ENCODE measurements around the gene TRPM7. TPM values are rescaled to one million over a fixed set of nuclear protein-coding genes. Genes with fewer than 3 reads are reported as not detected.
"Not testable (repeated sequence)": the region's sequence is repeated elsewhere in the genome, so short reads cannot be mapped to it uniquely, and the experiment has no call there.

Gene TRPM7
- total RNA-seq, 2 experiments from 2014 or later: 29.0 to 30.0 TPM

DNA sequence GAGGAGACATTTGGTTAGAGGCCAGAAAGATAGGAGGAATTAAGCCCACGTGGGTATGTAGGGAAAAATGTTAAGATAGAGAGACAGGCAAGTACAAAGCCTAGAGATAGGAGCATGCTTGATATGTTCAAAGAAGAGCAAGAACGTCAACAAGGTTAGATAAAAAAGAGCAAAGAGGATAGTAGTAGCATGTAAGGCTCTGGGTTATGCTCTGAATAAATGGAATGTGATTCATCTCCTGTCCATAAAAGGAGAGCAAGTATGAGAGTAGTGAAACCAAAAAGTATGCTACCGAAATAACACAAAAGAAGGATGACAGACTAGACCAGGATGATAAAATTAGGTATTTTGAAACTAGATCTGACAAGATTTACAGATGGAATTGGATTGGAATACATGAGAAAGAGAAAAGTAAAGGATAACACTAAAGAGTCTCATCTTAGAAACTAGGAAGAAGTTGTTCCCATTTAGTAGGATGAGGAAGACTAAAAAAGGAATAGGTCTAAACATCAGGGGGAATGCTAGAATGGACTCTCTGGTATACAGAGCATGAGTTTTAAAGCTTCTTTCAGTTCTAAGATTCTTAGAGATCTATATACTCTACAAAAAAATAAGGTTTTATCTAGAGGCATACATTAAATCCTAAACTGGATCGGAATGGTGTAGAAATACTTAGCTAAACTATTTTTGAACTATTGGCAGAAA lies 59.1 kb downstream of the TRPM7 start:
- H3K27ac ChIP-seq (ENCODE audit: low read depth in 1 of 2, low read length in 2 of 2): no peak overlapping the region
- TF ChIP-seq, protein P1, sequence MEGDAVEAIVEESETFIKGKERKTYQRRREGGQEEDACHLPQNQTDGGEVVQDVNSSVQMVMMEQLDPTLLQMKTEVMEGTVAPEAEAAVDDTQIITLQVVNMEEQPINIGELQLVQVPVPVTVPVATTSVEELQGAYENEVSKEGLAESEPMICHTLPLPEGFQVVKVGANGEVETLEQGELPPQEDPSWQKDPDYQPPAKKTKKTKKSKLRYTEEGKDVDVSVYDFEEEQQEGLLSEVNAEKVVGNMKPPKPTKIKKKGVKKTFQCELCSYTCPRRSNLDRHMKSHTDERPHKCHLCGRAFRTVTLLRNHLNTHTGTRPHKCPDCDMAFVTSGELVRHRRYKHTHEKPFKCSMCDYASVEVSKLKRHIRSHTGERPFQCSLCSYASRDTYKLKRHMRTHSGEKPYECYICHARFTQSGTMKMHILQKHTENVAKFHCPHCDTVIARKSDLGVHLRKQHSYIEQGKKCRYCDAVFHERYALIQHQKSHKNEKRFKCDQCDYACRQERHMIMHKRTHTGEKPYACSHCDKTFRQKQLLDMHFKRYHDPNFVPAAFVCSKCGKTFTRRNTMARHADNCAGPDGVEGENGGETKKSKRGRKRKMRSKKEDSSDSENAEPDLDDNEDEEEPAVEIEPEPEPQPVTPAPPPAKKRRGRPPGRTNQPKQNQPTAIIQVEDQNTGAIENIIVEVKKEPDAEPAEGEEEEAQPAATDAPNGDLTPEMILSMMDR (IDR thresholded peaks at IDR 0.05): no peak
- peak overlapping the region; percentile 3 for H3K27ac Mint-ChIP-seq
- no peaks in the 10 kb centered on the region for H3K9me3 ChIP-seq (ENCODE audit: control insufficient read depth in 1 of 2, insufficient read depth in 1 of 2, low read length in 2 of 2)
- H3K27me3 Mint-ChIP-seq: no peaks in the 10 kb centered on the region
- H3K27me3 ChIP-seq (ENCODE audit: control insufficient read depth in 1 of 2, insufficient read depth in 2 of 2, low read length in 2 of 2): no peaks in the 10 kb centered on the region
- no peak overlapping the region for H3K4me3 ChIP-seq (ENCODE audit: low read length)
- no peak for DNase-seq
- peaks cover 61% of the 10 kb centered on the region for H3K36me3 ChIP-seq (ENCODE audit: insufficient read depth, low read length)
- ATAC-seq (ENCODE audit: poor library complexity): no peak
- ChIA-PET CTCF (no interaction called here), POLR2A (no interaction called here)
- no peaks in the 10 kb centered on the region for H3K4me1 Mint-ChIP-seq (ENCODE audit: low read depth)
- no peak overlapping the region for H3K4me3 Mint-ChIP-seq
- peaks cover 85% of the 10 kb centered on the region for H3K36me3 Mint-ChIP-seq (ENCODE audit: low read depth)
- intact Hi-C loops (cut with DNase I, micrococcal nuclease): loop anchor here in 1 of 2 experiments (5.0 kb wide), 1 partner anchor 40 kb away; no protein-coding TSS in a partner anchor
- no peaks in the 10 kb centered on the region for H3K9me3 Mint-ChIP-seq
- no peaks in the 10 kb centered on the region for H3K4me1 ChIP-seq (ENCODE audit: insufficient read depth, low read length)

DNA sequence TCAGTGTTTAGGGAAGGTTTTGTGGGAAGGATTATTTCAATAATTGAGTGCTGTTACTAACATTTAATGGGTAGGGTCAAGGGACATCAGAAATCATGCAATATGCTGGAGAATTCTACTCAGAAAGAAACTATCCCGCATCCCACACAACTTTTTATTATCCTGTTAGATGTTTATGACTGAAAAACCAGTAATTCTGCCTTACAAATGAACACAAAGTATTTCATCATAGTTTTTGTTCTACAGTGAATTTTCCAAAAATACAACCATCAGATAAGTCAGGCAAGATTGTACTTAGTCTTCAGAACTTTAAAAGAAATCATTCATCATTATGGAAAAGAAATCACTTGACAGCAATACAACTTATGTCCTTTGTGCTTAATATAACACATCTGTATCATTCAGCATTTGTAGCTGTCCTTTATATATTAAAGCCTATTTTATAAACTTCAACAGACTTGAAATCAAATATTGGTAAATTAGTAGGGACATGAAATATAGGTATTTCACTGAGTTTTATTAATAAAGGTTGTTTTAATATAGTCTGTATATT lies 61.9 kb downstream of the TRPM7 start:
- peak overlapping the region; percentile 8 for H3K27ac Mint-ChIP-seq
- Histone ChIP-seq H3K27ac (ENCODE audit: low read depth in 1 of 2, low read length in 2 of 2) (no peak overlapping the region), H3K4me1 (ENCODE audit: insufficient read depth, low read length) (no peaks in the 10 kb centered on the region), H3K4me3 (ENCODE audit: low read length) (no peak overlapping the region), H3K27me3 (ENCODE audit: control insufficient read depth in 1 of 2, insufficient read depth in 2 of 2, low read length in 2 of 2) (no peaks in the 10 kb centered on the region), H3K36me3 (ENCODE audit: insufficient read depth, low read length) (peaks cover 49% of the 10 kb centered on the region), H3K9me3 (ENCODE audit: control insufficient read depth in 1 of 2, insufficient read depth in 1 of 2, low read length in 2 of 2) (no peaks in the 10 kb centered on the region)
- H3K4me1 Mint-ChIP-seq (ENCODE audit: low read depth): no peaks in the 10 kb centered on the region
- ChIA-PET POLR2A (no interaction called here), CTCF (no interaction called here)
- H3K27me3 Mint-ChIP-seq: no peaks in the 10 kb centered on the region
- TF ChIP-seq, protein P1 (IDR thresholded peaks at IDR 0.05): no peak
- intact Hi-C loops (cut with DNase I, micrococcal nuclease): loop anchor here in 1 of 2 experiments (5.0 kb wide), 1 partner anchor 37 kb away; no protein-coding TSS in a partner anchor
- no peak for ATAC-seq (ENCODE audit: poor library complexity)
- DNase-seq: no peak
- no peak overlapping the region for H3K4me3 Mint-ChIP-seq
- no peaks in the 10 kb centered on the region for H3K9me3 Mint-ChIP-seq
- H3K36me3 Mint-ChIP-seq (ENCODE audit: low read depth): peaks cover 79% of the 10 kb centered on the region

DNA sequence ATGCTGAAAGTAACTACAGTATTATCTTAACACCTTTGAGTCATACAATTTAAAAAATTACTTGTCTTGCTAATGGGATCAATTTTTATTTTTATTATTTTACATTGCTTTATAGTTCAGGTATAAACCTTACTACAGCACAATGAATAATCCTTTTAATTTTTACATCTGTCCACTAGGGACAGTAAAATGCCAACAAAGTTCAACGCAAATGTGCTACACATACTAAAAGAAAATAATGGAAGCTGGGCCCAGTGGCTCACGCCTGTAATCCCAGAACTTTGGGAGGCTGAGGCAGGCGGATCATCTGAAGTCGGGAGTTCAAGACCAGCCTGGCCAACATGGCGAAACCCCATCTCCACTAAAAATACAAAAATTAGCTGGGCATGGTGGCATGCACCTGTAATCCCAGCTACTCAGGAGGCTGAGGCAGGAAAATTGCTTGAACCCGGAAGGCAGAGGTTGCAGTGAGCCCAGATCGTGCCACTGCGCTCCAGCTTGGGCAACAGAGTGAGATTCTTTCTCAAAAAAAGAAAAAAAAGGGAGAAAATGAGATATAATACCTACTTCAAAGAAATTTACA lies 64.1 kb downstream of the TRPM7 start:
- H3K36me3 Mint-ChIP-seq (ENCODE audit: low read depth): peaks cover 77% of the 10 kb centered on the region
- POLR2A ChIA-PET: not testable (repeated sequence)

DNA sequence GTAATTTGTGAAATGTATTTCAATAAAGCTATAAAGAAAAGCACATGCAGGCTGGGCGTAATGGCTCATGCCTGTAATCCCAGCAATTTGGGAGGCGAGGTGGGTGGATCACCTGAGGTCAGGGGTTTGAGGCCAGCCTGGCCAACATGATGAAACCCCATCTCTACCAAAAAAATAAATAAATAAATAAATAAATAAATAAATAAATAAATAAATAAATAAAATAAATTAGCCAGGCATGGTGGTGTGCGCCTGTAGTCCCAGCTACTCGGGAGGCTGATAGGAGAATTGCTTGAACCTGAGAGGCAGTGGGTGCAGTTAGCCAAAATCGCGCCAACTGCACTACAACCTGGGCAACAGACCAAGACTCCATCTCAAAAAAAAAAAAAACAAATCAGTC lies 69.6 kb downstream of the TRPM7 start:
- DNase-seq; ATAC-seq (ENCODE audit: poor library complexity); intact Hi-C loops (cut with DNase I, micrococcal nuclease); H3K4me1 ChIP-seq (ENCODE audit: insufficient read depth, low read length); H3K9me3 Mint-ChIP-seq; H3K4me3 ChIP-seq (ENCODE audit: low read length); H3K9me3 ChIP-seq (ENCODE audit: control insufficient read depth in 1 of 2, insufficient read depth in 1 of 2, low read length in 2 of 2); H3K27ac Mint-ChIP-seq; POLR2A ChIA-PET; H3K4me3 Mint-ChIP-seq; H3K27ac ChIP-seq (ENCODE audit: low read depth in 1 of 2, low read length in 2 of 2); H3K27me3 Mint-ChIP-seq; H3K4me1 Mint-ChIP-seq (ENCODE audit: low read depth); H3K27me3 ChIP-seq (ENCODE audit: control insufficient read depth in 1 of 2, insufficient read depth in 2 of 2, low read length in 2 of 2): not testable (repeated sequence)
- CTCF ChIA-PET: interaction anchor here (0.8 kb wide), 1 partner anchor 59 kb away, joined by 3 read pairs; no protein-coding TSS in a partner anchor
- peaks cover 66% of the 10 kb centered on the region for H3K36me3 Mint-ChIP-seq (ENCODE audit: low read depth)
- peaks cover 53% of the 10 kb centered on the region for H3K36me3 ChIP-seq (ENCODE audit: insufficient read depth, low read length)

More for the DNA sequence above, 64.1 kb downstream of the TRPM7 start:
- H3K27me3 ChIP-seq (ENCODE audit: control insufficient read depth in 1 of 2, insufficient read depth in 2 of 2, low read length in 2 of 2); ATAC-seq (ENCODE audit: poor library complexity); H3K4me3 Mint-ChIP-seq; H3K9me3 Mint-ChIP-seq; H3K27ac ChIP-seq (ENCODE audit: low read depth in 1 of 2, low read length in 2 of 2); intact Hi-C loops (cut with DNase I, micrococcal nuclease); H3K4me3 ChIP-seq (ENCODE audit: low read length); H3K27me3 Mint-ChIP-seq; H3K27ac Mint-ChIP-seq; H3K4me1 Mint-ChIP-seq (ENCODE audit: low read depth); H3K4me1 ChIP-seq (ENCODE audit: insufficient read depth, low read length); H3K9me3 ChIP-seq (ENCODE audit: control insufficient read depth in 1 of 2, insufficient read depth in 1 of 2, low read length in 2 of 2): not testable (repeated sequence)
- peaks cover 44% of the 10 kb centered on the region for H3K36me3 ChIP-seq (ENCODE audit: insufficient read depth, low read length)
- DNase-seq: peak in 2 of 14 experiments; percentile 4
- CTCF ChIA-PET: interaction anchor here (1.1 kb wide), 2 partner anchors 24 to 158 kb away, joined by 3 read pairs; no protein-coding TSS in a partner anchor

DNA sequence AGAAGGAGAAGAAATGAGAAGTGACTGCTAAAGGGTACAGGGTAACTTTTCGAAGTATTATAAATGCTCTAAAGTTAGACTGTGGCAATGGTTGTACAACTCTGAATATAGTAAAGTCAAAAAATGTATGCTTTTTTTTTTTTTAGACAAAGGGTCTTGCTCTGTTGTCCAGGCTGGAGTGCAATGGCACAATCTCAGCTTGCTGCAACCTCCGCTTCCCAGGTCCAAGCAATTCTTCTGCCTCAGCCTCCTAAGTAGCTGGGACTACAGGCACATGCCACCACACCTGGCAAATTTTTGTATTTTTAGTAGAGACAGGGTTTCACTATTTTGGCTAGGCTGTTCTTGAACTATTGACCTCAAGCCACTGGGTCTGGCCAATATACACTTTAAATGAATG lies 70.0 kb downstream of the TRPM7 start:
- H3K27ac ChIP-seq (ENCODE audit: low read depth in 1 of 2, low read length in 2 of 2); H3K27me3 ChIP-seq (ENCODE audit: control insufficient read depth in 1 of 2, insufficient read depth in 2 of 2, low read length in 2 of 2); H3K4me1 Mint-ChIP-seq (ENCODE audit: low read depth); H3K4me1 ChIP-seq (ENCODE audit: insufficient read depth, low read length); H3K4me3 Mint-ChIP-seq; ATAC-seq (ENCODE audit: poor library complexity); H3K27ac Mint-ChIP-seq; DNase-seq; H3K9me3 Mint-ChIP-seq; H3K4me3 ChIP-seq (ENCODE audit: low read length); CTCF ChIA-PET; H3K27me3 Mint-ChIP-seq; H3K9me3 ChIP-seq (ENCODE audit: control insufficient read depth in 1 of 2, insufficient read depth in 1 of 2, low read length in 2 of 2); POLR2A ChIA-PET; intact Hi-C loops (cut with DNase I, micrococcal nuclease): not testable (repeated sequence)
- peaks cover 53% of the 10 kb centered on the region for H3K36me3 ChIP-seq (ENCODE audit: insufficient read depth, low read length)
- peaks cover 67% of the 10 kb centered on the region for H3K36me3 Mint-ChIP-seq (ENCODE audit: low read depth)

Data from CD4-positive, alpha-beta T cell (primary cell).